NCI-H510A (cell line): ENCODE measurements around the gene NTF3.
"Not testable (repeated sequence)": the region's sequence is repeated elsewhere in the genome, so short reads cannot be mapped to it uniquely, and the experiment has no call there.

Experiments
- DNase-seq: peaks from one replicate; lab custom pipeline; 2025; lab: John Stamatoyannopoulos, UW

Gene NTF3

GRCh38 chr12:5513406-5513805 is 81.5 kb downstream of the NTF3 start:
- DNase-seq = no peak

DNA sequence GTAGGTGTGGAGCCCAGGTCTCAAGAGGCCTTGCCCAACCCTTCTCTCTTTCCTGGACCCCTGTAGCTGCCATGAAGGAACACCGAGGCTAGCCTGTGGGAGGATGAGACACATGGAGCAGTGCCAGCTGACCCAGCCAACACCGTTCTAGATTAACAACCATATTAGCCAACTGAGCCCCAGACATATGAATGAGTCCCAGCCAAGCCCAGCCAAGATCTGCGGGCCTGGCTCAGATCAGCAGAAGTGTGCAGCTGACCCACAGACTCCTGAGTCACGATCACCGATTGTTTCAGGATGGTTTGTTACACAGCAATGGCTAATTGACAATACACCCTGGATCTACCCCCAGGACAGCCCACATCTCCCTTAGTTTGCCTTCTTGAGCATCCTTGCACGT is 82.1 kb downstream of the NTF3 start:
- DNase-seq = no peak

DNA sequence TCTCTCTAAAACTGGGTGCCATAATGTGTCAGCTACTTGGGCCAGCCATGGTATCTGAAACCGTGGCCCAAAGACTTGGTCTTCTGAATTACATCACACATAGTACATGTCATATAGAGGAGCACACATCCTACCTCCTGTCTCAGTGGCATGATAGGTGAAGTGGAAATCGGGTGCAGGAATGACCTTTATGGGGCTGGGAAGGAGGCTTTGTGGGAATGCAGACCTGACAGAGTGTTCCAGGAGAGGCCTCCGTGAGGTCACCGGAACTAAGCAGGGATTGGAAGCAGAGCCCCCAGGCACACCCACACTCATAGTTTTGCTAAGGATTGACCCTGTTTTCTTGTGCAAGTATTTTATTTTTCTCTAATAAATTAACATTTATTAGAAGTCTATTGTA is 82.6 kb downstream of the NTF3 start:
- no peak for DNase-seq

- DNase-seq = no peak
These were observed 83.5 kb downstream of the NTF3 start for GRCh38 chr12:5515458-5515857.

GRCh38 chr12:5516371-5517241 is 84.7 kb downstream of the NTF3 start:
- no peak for DNase-seq

DNA sequence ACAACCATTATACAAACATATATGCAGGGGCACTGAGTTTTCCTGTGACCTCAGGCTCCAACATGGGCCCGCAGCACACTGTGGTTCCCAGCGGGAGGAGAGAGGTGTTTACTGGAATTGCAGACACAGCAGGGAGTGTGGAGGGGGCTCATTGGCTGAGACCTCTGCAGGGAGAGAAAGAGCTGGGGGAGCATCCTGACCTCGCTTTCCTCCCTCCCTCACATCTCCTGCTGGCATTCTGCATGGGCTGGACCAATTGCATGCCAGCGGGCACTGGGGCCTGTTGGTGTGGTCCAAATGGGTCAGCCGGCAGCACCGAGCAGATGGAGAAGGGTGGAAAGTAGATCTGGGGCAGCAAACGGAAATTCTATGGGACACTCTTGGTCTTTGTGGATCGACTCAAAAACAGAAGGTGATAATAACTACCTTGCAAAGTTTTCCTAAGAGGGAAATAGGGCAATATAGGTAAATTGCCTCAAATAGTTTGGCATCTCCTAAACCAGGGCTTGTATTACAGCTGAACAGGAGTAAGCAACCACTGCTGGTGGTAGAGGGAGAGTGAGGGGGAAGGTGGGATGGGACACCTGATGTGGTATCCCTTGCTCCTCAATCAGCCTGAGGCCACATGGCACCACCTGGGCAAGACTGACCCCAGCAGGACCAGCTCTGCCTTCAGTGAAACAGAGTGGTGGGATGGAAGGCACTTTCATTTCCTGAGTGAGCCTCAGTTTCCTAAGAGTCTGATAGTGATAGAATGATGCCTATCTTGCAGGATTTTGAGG is 86.9 kb downstream of the NTF3 start:
- no peak for DNase-seq

GRCh38 chr12:5520037-5520436 is 88.1 kb downstream of the NTF3 start:
- no peak for DNase-seq

DNA sequence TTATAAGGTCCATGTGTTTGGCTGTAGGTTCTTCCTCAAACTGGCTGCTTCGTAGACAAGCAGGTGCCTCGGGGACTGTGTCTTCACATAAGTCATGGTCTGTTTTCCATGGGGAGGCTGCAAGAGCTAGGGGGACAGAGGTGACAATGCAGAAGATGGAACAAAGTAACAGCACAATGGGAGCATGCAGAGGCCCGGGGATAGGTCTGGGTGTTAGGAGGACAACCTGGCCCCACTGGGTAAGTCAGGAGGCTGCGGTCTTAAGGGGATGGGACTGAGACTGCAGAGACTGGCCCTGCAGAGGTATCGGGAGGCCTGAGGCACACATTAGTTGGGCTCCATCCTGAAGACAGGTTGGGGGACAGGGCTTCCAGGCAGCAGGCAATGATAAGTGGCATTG is 88.9 kb downstream of the NTF3 start:
- DNase-seq = no peak

GRCh38 chr12:5521456-5522325 is 89.8 kb downstream of the NTF3 start:
- DNase-seq = no peak

GRCh38 chr12:5522432-5523335 is 90.8 kb downstream of the NTF3 start:
- DNase-seq = no peak

DNA sequence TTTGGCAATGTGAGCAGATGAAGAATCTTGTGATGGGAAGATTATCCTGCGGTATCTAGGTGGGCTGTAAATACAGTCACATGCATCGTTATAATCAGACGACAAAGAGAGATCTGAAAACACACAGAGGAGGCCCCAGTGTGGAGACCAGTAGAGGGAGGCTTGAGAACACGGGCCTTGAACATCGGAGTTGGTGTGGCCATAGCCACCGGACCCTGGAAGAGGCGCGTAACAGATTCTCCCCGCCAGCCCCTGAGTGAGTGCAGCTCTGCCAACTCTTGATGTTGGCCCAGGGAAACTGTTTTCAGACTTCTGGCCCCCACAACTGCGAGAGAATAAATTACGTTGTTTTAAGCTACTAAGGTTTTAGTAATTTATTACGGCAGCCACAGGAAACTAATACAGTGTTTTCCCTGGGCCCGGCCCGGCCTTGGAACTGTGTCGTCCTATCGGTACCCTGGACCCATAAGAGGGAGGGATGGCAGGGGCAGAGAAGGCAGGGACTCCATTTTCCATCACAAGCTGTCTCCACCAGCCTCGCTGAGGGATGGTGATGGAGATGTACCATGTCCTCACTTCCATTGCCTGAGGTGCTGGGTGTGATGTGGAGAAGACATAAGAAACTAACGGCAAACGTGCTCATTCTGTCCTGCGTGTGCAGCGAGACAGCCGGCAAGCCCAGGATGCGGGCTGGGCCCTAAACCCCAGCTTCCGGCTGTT is 91.6 kb downstream of the NTF3 start:
- DNase-seq = no peak

- DNase-seq = no peak
These were observed 92.3 kb downstream of the NTF3 start for GRCh38 chr12:5524116-5524768.

- no peak for DNase-seq
These were observed 93.0 kb downstream of the NTF3 start for GRCh38 chr12:5524769-5525436.

DNA sequence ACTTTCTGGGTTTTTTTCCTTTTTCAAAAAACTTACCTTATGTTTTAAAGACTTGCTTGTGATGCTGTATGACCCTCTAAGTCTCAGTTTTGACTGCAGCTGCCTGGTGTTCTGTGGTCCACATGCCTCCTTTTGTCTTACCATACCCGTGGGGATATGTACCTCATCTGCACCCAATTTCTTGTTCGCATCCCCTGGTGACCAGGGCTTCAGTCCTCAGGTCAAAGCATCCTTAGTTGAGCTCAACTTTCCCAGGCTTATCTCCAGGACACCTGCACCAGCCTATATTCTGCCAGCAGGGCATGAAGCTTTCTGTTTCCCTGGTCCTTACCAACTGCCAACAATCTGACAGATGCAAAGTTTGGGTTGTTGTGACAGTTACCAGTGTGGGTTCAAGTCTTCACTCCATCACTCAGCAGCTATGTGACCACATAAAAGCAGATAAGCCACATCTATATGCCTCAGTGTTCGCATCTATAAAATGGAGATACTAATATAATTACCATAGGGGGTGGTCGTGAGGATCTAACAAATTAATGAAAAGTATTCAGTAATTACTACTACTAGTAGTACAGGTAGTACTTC is 94.0 kb downstream of the NTF3 start:
- no peak for DNase-seq

DNA sequence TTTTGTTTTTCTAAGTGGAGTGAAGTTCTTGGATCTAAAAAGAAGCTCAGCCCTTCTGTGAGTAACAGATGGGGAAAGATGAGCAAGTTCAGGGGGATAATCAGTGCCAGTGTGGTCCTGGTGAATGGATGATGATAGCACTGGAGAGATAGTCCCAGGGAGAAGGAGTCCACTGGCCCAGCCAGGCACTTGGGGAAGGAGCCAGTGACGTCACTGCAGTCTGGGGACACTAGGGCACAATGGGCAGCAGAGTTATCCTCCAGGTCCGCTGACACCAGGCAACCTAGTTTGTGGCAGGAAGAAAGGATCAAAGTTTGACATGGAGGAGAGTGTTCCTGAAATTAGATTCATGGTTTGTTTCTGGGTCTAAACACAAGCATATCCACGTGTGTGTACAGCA is 101.5 kb downstream of the NTF3 start:
- no peak for DNase-seq

GRCh38 chr12:5534426-5535199 is 102.7 kb downstream of the NTF3 start:
- no peak for DNase-seq

DNA sequence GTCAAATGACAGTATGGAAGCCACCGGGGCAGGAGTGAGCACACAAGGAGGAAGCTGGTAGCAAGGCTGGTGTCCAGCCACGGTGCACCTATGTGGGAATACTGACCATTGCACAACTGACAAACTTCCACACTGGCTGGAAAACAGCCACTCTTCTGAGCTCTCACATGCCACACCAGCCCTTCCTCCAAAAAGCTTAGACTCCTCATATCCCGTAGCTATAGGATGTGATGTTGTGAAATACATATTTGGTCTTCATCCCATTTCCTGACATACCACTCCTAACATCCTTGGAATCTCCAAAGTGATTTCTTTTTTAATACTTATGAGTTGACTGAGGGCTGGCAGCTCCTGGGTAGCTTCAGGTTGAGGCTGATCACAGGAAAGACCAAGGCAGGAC is 103.6 kb downstream of the NTF3 start:
- no peak for DNase-seq

DNA sequence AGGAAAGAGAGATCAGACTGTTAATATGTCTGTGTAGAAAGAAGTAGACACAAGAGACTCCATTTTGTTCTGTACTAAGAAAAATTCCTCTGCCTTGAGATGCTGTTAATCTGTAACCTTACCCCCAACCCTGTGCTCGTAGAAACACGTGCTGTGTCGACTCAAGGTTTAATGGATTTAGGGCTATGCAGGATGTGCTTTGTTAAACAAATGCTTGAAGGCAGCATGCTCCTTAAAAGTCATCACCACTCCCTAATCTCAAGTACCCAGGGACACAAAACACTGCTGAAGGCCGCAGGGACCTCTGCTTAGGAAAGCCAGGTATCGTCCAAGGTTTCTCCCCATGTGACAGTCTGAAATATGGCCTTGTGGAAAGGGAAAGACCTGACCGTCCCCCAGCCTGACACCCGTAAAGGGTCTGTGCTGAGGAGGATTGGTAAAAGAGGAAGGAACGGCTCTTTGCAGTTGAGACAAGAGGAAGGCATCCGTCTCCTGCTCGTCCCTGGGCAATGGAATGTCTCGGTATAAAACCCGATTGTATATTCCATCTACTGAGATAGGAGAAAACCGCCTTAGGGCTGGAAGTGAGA is 105.2 kb downstream of the NTF3 start:
- DNase-seq = not testable (repeated sequence)
